Loucy (cell line): ENCODE measurements around the gene PPIL6.

Experiments used
- CTCF ChIP-seq: fragments of 200-600 bp; sonication (generic); conservative IDR thresholded peaks from 2 replicates; pipeline ENCODE4 v1.5.1; 2014; ENCODE audit warnings: mild to moderate bottlenecking, antibody characterized with exemption, low read length
- EZH2phosphoT487 ChIP-seq: fragments of 200-600 bp; IDR thresholded peaks from 2 replicates; pipeline ENCODE4 v1.6.1; 2018; ENCODE audit warnings: antibody characterized with exemption, mild to moderate bottlenecking, moderate library complexity, borderline replicate concordance

DNA sequence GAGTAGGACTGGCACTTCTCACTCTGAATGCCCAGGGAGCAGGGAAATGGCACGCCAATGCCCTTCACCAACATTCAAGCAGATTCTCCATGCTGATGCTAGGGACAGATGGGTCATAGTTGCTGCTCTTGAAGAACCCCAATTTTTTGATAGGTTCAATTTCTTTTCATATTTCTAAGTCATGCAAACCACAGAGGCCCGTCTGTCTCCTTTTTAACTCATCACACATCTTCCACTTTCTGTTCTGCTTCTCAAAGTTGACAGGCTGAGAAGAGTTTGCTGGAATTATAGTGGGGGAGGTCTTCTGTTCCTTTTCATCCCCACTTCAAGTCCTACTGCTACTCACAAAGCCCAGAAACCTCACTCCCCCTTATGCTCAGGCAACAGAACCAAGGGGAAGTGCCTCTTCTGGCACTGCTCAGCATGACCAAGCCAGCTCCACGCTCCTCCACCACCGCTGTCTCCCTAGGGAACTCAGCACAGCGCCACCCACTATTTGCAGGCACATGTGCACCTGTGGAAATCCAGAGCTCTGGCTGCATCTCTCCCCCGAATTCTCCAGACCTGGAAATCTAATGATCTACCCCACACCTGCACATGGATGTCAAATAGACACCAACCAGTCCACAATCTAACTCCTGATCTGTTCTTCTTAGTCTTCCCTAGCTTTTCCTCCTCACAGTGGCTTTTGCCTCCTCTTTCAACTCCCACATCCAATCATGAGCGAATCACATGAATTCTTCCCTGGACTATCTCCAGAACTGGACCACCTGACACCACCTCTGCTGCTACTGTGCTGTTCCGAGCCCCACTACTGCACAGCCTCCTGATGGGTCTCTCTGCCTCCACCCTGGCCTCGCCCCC is 31.9 kb upstream of the PPIL6 start:
- TF ChIP-seq CTCF (no peak), EZH2phosphoT487 (no peak)
